ENCODE measurements around the gene ZCCHC17. TPM values are rescaled to one million over a fixed set of nuclear protein-coding genes. Genes with fewer than 3 reads are reported as not detected.

Gene ZCCHC17, protein sequence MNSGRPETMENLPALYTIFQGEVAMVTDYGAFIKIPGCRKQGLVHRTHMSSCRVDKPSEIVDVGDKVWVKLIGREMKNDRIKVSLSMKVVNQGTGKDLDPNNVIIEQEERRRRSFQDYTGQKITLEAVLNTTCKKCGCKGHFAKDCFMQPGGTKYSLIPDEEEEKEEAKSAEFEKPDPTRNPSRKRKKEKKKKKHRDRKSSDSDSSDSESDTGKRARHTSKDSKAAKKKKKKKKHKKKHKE
- total RNA-seq: 9.7 TPM

DNA sequence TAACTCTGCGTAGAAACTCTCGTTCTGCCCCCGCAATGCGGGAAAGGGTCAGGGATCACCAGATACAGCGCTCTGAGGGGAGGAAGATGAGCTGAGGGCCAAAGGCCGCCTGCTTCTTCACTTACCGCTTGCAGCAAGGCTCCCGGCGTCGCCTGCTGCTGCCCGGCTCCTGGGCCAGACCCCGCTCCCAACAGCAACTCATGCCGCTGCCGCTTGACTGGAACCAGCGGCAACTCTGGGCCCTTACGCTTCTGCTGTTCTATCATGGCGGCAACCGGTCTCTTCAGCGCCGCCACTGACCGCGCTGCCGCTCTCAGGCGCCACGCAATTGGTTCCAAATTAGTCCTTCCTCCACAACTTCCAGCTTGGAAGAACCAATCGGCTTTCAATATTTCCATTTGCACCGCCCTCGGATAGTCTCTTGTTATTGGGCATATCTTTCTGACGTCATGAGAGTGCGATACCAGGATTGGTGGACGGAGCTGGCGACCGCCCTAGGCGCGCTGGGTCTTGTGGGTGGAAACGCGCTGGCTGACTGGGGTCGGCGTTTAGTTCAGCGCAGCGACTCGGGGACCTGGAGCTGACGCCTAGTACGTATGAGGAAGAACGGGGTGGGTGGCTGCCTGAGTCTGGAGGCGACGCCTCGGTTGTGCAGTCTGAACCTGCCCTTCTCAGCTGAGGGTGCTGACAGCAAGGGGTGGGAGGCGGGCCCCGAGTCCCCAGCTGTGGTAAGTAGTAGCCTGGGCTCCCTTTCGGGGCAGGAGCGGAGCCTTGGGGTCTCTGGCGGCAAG, at the start of gene ZCCHC17, which contains the start of gene SNRNP40:
Gene ZCCHC17 (plus strand): TSS at position 547 of the 791 bp plus-strand sequence. CDS start 13,067 bp downstream, outside the sequence.
Gene SNRNP40 (minus strand): TSS at position 303 of the 791 bp plus-strand sequence. CDS start 37 bp downstream, at position 266.
- no peaks in the 10 kb centered on the region for H3K9me3 ChIP-seq
- H3K36me3 ChIP-seq: peaks cover 16 to 17% of the 10 kb centered on the region in 2 donors
- peak within 1 kb of the TSS; percentile 84 to 93 for H3K4me3 ChIP-seq
- DNase-seq (ENCODE audit: low spot score in 2 of 2): peak; percentile 97 to 98
- no peaks in the 10 kb centered on the region for H3K27me3 ChIP-seq
- peak in 1 of 3 experiments; percentile 23 for TF ChIP-seq CTCF (IDR thresholded peaks at IDR 0.05)
- H3K27ac ChIP-seq: peak within 1 kb of the TSS; percentile 89 to 90
- peaks cover 4 to 29% of the 10 kb centered on the region in 2 donors for H3K4me1 ChIP-seq
- intact Hi-C loops (cut with DNase I): loop anchor here (1.0 to 10.0 kb wide), 4 partner anchors 76 to 232 kb away; partner anchors contain the start of genes FABP3 and PUM1

DNA sequence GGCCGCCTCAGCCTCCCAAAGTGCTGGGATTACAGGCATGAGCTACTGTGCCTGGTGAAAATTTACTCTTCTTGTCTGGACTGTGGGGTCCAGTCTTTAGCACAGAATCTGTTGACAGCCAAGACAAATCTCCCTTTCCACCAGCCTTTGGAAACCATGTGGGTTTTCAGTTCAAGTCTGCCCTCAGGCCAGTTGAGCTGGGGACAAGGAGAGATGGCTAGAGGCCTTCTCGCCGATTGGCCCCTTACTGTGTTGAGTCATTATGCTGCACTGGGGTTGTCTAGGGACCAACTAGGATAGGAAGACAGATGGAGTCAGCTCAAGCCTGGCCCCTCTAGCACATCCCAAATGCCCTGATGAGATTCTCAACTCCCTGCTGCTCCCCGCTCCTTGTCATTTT, 48.6 kb upstream of the ZCCHC17 start:
- no peak for DNase-seq (ENCODE audit: low spot score in 2 of 2)
- intact Hi-C loops (cut with DNase I): no loop called here
- no peak for TF ChIP-seq CTCF (IDR thresholded peaks at IDR 0.05)

DNA sequence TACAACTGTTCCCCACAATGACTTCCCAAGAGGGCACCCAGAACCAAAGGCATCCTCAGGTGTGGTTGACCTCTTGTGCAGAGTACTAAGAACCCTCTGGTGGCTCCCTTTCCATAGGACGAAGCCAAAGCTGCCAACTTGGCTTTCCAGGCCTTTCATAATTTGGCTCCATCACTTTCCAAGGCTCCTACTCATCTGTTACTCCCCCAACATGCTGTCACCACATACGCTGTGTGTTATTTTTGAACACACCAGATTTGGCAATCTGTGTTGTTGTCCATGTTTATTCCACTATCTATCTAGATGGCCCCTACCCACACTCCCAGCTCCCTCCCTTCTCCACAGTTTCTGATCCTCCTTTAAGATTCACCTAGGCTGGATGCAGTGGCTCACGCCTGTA, 47.0 kb upstream of the ZCCHC17 start:
- DNase-seq (ENCODE audit: low spot score in 2 of 2): no peak
- TF ChIP-seq CTCF (IDR thresholded peaks at IDR 0.05): no peak
- intact Hi-C loops (cut with DNase I): no loop called here
- no peaks in the 10 kb centered on the region for H3K36me3 ChIP-seq
- H3K27ac ChIP-seq: no peak overlapping the region
- H3K4me3 ChIP-seq: no peak overlapping the region
- H3K27me3 ChIP-seq: no peaks in the 10 kb centered on the region
- no peaks in the 10 kb centered on the region for H3K4me1 ChIP-seq
- no peaks in the 10 kb centered on the region for H3K9me3 ChIP-seq

More for the DNA sequence above, 48.6 kb upstream of the ZCCHC17 start:
- no peak overlapping the region for H3K4me3 ChIP-seq
- H3K4me1 ChIP-seq: no peaks in the 10 kb centered on the region
- no peak overlapping the region for H3K27ac ChIP-seq
- no peaks in the 10 kb centered on the region for H3K36me3 ChIP-seq
- H3K27me3 ChIP-seq: no peaks in the 10 kb centered on the region
- no peaks in the 10 kb centered on the region for H3K9me3 ChIP-seq

DNA sequence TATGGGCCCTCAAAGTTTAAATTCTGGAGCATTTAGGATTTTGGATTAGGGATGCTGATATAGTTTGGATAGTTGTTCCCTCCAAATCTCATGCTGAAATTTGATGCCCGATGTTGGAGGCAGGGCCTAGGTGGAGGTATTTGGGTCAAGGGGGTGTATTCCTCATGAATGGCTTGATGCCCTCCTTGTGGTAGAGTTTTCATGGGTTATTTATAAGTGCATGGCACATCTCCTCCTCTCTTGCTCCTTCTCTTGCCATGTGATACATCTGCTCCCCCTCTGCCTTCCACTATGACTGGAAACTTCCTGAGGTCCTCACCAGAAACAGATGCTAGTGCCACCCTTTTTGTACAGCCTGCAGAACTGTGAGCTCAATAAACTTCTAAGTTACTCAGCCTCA, 39.6 kb upstream of the ZCCHC17 start:
- H3K36me3 ChIP-seq: peaks cover 43 to 45% of the 10 kb centered on the region in 2 donors
- TF ChIP-seq CTCF (IDR thresholded peaks at IDR 0.05): no peak
- intact Hi-C loops (cut with DNase I): no loop called here

DNA sequence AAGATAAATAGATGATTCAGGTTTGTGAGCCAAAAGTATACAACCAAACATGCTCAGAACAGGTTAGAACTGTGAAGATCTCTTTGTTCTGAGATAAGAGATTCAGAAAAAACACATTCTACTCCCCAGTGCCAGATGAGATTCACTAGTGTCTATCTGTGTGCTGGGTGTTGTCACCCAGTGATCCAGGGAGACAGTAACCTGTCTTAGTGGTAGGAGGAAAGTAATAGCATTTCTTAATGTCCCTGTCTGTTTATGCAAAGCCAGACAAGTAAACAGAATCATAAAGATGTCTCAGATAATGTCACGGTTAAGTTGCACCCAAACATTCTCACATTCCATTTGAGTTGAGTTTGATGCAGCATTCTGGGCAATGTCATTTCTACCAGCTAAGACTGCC, 38.3 kb upstream of the ZCCHC17 start:
- H3K27me3 ChIP-seq: no peaks in the 10 kb centered on the region
- no peak for DNase-seq (ENCODE audit: low spot score in 2 of 2)
- TF ChIP-seq CTCF (IDR thresholded peaks at IDR 0.05): no peak
- peaks cover 43 to 49% of the 10 kb centered on the region in 2 donors for H3K36me3 ChIP-seq
- no peak overlapping the region for H3K27ac ChIP-seq
- H3K4me3 ChIP-seq: no peak overlapping the region
- H3K9me3 ChIP-seq: no peaks in the 10 kb centered on the region
- intact Hi-C loops (cut with DNase I): no loop called here
- no peaks in the 10 kb centered on the region for H3K4me1 ChIP-seq

More for the DNA sequence above, 39.6 kb upstream of the ZCCHC17 start:
- H3K4me1 ChIP-seq: no peaks in the 10 kb centered on the region
- H3K27me3 ChIP-seq: no peaks in the 10 kb centered on the region
- H3K9me3 ChIP-seq: no peaks in the 10 kb centered on the region
- no peak overlapping the region for H3K27ac ChIP-seq
- no peak for DNase-seq (ENCODE audit: low spot score in 2 of 2)
- no peak overlapping the region for H3K4me3 ChIP-seq

All from ascending aorta (tissue), 2 donors.